ENCODE measurements around the gene ODC1.
A peak's percentile ranks its signal among the peaks of the same experiment; 100 is the strongest.
"Not testable (repeated sequence)": the region's sequence is repeated elsewhere in the genome, so short reads cannot be mapped to it uniquely, and the experiment has no call there.

The ODC1 gene

GRCh38 chr2:10446631-10447030 lies 1.5 kb downstream of the ODC1 start:
- peak overlapping the region; percentile 97 for H3K4me3 ChIP-seq (ENCODE audit: low read length)
- TF ChIP-seq CTCF (conservative IDR thresholded peaks at IDR 0.05; ENCODE audit: low read depth, low read length) = no peak
- no peak for DNase-seq (ENCODE audit: low read depth)

GRCh38 chr2:10444463-10444862 lies 3.7 kb downstream of the ODC1 start:
- no peak for DNase-seq (ENCODE audit: low read depth)
- H3K4me3 ChIP-seq (ENCODE audit: low read length) = no peak overlapping the region
- TF ChIP-seq CTCF (conservative IDR thresholded peaks at IDR 0.05; ENCODE audit: low read depth, low read length) = no peak

GRCh38 chr2:10442469-10443126 lies 5.5 kb downstream of the ODC1 start:
- not testable (repeated sequence) for DNase-seq (ENCODE audit: low read depth)

GRCh38 chr2:10441948-10442347 lies 6.2 kb downstream of the ODC1 start:
- H3K4me3 ChIP-seq (ENCODE audit: low read length) = no peak overlapping the region
- no peak for TF ChIP-seq CTCF (conservative IDR thresholded peaks at IDR 0.05; ENCODE audit: low read depth, low read length)
- no peak for DNase-seq (ENCODE audit: low read depth)

More at GRCh38 chr2:10442469-10443126, 5.5 kb downstream of the ODC1 start:
- not testable (repeated sequence) for H3K4me3 ChIP-seq (ENCODE audit: low read length)

GRCh38 chr2:10440736-10441135 lies 7.4 kb downstream of the ODC1 start:
- DNase-seq (ENCODE audit: low read depth) = no peak
- H3K4me3 ChIP-seq (ENCODE audit: low read length) = no peak overlapping the region
- TF ChIP-seq CTCF (conservative IDR thresholded peaks at IDR 0.05; ENCODE audit: low read depth, low read length) = no peak

- no peak for TF ChIP-seq CTCF (conservative IDR thresholded peaks at IDR 0.05; ENCODE audit: low read depth, low read length)
- H3K4me3 ChIP-seq (ENCODE audit: low read length) = no peak overlapping the region
- no peak for DNase-seq (ENCODE audit: low read depth)
Observed at GRCh38 chr2:10439971-10440370, 8.2 kb downstream of the ODC1 start.

- TF ChIP-seq CTCF (conservative IDR thresholded peaks at IDR 0.05; ENCODE audit: low read depth, low read length) = no peak
- H3K4me3 ChIP-seq (ENCODE audit: low read length) = no peak overlapping the region
- no peak for DNase-seq (ENCODE audit: low read depth)
Observed at GRCh38 chr2:10439185-10439879, 8.8 kb downstream of the ODC1 start.

Data from retinal pigment epithelial cell (primary cell).